GM18508 (cell line): Measurements from ENCODE around the gene NEUROD1.

Experiments
- ATAC-seq: cut with Tn5 transposase; IDR thresholded peaks from one replicate; pipeline ENCODE4 v1.9.1; 2021; ENCODE audit warnings: moderate number of reproducible peaks; ENCODE audit not compliant: insufficient read depth, unreplicated experiment

The NEUROD1 gene

DNA sequence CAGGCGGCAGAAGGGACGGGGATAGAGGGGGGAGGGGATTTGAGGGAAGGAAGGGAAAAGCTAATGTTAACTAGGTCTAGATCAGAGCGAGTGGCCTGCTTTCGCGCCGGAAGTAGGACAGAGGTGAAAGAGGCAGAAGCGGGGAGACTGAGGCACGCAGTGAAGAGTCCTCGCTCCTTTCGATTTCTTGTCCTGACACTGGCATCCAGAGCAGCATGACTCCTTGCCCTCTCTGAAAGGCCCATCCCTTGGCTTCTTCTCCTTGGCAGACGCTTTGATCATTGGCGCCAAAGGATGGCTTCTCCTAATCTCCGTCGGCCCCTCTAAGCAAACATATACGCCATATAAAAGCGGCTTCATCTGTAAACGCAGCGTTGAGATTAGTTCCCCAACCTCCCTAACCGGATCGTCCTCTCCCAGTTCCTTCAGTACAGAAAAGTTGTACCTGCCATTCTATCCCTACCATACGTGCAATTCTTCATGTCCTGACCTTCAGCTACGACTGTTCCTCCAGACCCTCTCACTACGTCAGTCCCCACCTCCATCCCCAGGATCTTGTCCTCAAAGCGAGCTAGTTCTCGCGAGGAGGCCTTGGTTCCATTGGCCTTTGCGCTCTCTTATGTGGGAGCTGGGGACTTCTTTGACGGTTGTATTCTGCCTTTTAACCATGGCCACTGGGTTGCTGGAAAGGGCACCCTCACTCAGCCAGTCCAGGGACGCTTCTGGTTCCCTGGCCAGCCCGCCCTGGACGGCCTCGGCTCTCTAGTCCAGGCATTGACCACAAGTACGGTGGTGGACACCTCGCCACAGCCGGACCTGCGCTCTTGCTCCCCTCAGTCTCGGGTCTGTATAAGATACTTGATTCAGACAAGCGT lies 857 bp upstream of the NEUROD1 start:
- ATAC-seq: no peak

DNA sequence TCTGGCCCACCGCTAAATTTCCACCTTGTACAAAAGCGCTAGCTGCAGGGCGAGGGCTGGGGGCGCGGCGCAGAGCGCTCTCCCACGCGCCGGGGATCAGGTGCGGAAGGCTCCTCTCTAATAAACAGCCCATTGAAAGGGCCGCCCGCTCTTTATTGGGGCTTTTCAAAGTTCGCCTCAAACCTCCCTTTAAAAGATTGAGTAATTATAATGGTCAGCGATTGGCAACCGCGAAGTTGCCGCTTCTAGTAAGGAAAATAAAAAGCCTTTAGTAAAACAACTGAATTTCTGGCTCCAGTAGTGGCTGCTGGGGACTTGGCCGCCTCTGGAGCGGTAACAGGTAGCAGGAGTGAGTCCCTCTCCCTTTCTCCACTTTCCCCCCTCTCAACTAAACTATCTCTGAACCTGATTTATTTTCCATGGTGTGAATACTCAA lies 755 bp downstream of the NEUROD1 start:
- ATAC-seq: no peak

DNA sequence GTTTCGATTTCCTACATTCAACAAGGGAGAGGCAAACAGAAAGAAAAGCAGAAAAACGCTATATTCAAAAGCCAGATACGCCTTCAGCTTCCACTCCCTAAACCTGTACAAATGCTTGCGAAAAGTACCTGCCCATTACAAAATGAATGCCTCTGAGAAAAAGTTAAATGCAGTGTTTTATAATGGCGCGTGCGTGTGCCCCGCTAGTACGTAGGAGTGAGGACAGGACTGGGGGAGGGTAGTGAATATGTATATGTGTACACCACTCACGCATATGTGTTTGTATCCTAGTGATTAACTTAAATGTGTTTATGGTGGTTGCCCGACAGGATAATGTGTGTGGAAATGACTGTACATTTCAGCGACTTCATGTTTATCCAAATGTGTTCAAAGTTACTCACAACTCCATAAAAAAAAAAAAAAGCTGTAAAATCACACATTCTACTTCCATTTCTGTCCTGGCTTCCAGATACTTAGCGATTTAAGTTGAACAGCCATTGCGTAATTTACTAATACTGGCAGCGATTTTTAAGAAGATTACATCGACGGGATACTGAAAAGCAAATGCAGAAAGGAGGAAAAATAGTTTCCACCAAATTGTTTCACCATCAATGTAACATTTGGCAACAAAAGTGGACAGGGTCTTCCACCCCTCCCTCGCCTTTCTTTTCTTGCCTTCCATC lies 1.3 kb downstream of the NEUROD1 start:
- ATAC-seq: no peak

DNA sequence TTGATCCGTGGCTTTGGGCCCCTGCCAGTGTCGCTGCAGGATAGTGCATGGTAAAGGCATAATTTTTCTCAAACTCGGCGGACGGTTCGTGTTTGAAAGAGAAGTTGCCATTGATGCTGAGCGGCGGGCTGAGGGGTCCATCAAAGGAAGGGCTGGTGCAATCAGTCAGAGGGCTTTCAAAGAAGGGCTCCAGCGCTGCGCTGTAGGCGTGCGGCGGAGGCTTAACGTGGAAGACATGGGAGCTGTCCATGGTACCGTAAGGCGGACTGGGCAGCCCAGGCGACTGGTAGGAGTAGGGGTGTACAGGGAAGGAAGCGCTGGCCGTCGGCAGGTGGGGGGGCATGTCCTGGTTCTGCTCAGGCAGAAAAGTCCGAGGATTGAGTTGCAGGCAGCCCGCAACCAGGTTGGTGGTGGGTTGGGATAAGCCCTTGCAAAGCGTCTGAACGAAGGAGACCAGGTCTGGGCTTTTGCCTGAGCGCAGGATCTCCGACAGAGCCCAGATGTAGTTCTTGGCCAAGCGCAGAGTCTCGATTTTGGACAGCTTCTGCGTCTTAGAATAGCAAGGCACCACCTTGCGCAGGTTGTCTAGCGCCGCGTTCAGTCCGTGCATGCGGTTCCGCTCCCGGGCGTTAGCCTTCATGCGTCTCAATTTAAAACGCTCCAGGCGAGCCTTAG lies 2.3 kb downstream of the NEUROD1 start:
- no peak for ATAC-seq

DNA sequence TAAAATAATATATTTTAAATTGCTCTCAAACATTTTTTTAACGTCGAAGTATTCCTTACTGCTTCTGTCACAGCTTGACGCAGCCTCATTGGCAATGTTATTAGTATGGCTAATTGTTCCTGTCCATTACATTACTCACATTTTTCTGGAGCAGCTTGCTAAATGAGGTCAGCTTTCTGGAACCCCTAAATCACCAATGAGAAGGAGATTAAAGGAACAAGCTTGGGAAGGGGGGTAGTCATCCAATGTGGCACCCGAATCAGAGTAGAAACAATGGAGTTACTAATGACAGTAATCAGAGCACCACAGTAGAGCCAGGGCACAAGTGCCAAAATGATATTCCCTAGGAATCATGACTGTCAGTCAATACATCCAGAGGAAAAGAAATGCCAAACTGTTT lies 5.1 kb downstream of the NEUROD1 start:
- ATAC-seq: no peak

DNA sequence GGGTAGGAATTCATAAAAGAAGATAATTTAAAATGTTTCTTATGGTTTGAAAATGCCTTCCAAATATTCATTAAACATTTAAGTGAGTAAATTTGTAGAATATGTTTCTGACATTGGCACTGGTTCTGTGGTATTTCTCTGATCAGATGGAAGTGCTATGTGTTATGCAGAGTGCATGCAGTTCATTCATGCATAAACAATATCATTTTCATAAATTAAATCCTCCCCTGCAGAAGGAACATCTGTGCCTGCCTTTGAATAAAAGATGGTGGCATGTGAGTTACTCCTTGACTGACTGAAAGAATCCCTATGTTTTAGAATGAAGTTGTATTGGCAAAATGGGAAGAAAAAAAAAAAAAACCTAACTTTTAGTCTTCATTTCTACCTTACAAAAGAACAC lies 5.9 kb downstream of the NEUROD1 start:
- no peak for ATAC-seq

DNA sequence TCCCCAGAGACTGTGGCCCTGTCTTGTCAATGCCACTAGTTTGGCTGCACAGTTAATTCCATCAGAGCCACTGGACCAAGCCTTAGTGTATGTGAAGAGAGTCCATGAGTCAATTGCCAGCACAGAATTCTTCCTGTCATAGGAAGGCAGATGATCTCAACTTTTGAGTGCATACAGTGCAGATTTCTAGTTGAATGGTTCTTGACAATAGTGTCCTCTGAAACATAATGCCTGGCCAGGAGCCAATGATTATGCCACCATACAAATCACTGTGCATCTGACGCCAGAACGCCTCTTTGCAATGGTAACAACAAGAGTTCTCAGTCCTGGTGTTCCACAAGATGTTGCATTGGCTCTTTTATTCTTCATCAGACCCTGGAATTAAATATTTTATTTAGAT lies 7.1 kb downstream of the NEUROD1 start:
- no peak for ATAC-seq

DNA sequence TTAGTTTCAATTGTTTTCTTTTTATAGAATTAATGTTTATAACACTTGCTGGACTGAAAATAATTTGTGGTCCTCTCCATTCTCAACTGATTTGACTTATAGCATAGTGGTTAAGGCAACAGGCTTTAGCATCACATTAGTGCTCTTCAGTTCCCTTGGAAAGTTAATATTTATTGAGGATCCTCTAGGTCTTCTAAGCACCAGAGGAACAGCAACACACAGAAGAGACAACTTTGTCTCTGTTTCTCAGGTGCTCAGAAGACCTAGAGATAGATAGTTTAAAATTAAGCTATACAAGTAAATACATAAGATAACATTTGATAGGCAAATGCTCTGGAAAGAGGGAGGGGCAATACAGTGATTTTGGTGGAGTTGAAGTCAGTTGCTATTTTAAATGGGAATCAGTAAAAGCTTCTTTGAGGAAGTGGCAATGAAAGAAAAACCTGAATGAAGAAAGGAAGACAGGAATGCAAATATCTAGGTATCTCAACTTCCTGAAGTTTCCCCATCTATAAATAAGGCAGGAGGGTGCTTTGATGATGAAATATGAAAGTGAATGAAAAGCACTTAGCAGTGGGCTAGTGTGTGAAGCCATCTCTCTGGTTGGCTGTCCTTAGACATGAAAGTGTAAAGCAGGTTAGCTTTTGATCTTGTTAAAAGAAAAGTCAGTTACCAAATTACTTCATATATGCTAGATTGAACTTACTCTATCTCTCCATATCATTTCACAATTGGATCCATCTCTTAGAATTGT lies 7.9 kb downstream of the NEUROD1 start:
- ATAC-seq: peak; percentile 74

DNA sequence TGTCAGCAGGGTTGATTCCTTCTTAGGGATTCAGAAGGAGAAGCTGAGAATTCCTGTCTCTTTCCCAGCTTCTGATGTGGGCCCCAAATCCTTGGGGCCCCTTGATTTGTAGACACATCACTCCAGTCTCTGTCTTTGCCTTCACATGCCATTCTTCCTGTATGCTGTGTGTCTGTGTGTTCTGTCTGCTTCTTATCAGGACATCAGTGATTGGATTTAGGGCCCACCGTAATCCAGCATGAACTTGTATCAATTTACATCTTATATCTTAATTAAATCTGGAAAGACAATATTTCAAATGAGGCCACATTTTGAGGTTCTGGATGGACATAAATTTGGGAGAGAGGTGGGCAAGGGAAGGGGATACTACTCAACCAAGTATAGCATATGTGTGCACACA lies 9.7 kb downstream of the NEUROD1 start:
- no peak for ATAC-seq

DNA sequence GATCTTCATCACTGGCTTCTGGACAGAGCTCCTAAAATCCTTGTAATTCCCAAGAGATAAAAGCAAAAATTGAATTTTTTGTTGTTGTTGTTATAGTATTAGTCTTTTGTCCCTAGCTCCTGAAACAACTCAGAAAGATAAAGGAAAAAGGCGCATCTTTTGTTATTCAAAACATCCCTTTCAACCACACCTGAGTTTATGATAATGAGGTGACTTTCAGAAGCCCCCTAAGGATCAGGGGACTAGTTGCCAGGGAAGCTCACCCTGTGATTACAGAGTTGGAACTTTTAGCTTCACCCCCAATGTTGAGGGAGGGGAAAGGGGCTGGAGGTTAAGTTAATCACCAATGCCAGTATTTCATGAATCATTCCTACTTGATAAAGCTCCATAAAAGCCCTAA lies 13.1 kb downstream of the NEUROD1 start:
- no peak for ATAC-seq

DNA sequence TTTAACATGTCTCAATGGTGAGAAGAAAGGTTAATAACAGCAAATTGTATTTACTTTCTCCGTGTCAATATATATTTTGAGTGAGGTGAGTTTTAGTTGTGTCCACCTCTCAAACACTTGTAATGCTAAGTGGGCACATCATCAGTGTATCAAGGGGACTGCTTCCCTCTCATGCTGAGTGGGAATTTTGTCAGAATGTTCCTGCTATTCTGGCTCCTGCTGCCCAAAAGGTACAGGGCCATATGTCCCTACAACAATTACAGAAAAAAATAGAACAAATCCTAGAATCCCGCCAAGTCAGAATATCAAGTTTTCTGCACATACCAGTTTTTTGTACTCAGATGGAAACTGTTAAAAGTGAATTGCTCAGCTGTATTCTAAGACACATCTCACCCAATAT lies 18.0 kb downstream of the NEUROD1 start:
- ATAC-seq: no peak

DNA sequence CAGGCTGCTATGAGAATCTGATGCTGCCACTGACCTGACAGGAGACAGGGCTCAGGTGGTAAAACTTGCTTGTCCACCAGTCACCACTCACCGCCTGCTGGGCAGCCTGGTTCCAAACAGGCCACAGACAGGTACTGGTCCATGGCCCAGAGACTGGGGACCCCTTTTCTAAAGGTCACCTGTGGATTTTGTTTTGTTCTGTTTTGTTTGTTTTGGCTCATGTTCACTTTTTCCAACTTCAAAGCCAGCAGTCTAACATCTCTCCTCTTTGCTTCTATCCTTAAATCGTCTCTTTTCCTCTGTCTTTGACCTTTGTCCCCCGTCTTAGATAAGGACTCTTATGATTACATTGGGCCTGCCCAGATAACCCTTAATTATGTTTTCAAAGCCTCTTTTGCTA lies 20.1 kb downstream of the NEUROD1 start:
- no peak for ATAC-seq

DNA sequence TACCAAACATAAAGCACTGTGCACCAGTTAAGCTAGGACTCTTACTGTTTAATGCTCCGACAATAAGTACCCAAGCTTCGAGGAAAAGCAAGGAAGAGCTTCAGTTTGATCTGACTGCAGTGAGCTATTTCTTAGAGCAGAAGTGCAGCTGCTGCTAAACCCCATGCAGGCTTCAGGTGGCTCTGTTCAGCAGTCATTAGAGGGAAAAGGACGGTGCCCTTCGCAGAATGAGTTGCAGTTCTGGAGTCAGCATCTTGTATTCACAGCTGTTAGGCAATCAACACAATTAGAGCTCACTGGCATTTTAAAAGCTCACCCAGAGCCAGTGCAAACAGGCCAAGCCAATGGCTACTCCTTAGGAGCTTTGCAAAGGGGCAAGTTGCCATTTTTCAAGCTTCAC lies 21.9 kb downstream of the NEUROD1 start:
- ATAC-seq: no peak

DNA sequence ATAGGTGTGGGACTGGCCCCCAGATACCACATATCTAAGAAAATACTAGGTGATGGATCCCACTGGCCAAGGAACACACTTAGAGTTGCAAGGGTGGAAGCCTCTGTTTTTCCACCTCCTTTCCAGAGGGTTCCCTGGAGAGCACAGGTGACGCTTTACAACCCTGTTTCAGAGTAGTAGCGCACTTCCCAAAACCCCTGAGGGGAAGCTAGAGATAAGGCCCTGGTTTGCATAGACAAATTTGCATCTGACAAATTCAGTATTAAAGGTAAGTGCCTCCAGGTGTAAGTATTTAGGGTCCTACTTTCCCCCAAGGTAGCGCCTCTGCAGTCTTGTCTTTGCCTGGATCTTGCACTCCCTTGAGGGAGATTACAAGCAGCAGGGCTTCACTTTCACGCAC lies 22.9 kb downstream of the NEUROD1 start:
- no peak for ATAC-seq

DNA sequence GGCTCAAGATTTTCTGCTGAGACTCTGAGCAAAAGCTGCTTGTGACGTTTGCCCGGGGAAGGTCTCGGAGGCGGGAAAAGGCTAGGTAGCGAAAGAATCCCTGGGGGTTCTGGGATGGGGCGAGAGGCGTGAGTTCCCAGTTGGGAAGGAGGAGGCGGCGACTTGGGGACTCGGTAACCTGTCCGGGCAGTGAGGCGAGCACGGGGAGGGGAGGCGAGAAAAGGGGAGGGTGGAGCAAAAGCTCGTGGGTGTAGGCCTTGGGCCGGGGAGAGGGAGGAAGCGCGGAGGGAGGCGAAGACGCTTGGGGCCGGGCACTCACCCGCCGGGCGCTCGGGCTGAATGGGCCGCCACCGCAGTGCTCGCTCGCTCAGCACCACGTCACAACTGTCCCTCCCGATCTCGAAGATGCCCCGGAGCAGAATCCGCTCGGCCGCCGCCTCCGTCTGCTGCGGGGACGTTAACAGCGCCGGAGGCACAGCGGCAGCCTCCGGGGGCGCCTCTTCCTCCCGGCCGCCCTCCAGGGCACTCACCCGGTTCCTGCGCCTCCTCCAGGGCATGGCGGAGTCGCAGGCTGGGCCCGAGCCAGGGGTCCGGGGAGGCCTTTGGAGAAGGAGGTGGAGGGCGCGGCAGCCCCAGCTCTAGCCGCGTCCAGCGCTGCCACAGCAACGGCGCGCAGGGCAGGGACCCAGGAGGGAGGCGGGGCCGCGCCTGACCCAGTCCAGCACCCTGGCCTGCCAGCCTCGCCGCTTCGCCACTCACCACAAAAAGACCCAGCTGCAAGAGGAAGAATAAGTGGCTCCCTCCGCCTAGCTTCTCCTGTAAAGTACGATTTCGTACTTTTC lies 23.6 kb downstream of the NEUROD1 start, which contains the start of gene CERKL:
CERKL (minus strand) TSS at position 656 of the 842 bp plus-strand sequence; CDS start at position 557, 99 bp downstream.
- ATAC-seq: peak; percentile 49

DNA sequence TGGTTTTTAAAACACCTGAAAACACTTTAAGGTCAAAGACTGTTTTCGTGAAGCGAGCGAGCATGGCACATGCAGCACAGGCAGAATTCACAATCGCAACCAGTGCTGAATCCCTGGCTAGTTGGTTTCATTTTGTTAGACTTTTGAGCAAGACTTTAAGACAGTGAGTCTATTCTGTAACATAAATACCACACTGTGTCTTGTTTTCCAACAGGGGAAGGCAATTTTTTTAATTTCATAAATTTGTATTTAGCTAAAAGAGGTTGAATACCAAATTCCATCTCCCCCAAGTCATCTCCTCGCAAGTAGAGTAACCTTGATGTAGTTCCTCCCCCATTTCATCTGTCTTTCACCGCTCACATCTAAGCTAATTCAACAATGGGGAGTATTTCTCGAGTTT lies 24.8 kb downstream of the NEUROD1 start:
- ATAC-seq: no peak

DNA sequence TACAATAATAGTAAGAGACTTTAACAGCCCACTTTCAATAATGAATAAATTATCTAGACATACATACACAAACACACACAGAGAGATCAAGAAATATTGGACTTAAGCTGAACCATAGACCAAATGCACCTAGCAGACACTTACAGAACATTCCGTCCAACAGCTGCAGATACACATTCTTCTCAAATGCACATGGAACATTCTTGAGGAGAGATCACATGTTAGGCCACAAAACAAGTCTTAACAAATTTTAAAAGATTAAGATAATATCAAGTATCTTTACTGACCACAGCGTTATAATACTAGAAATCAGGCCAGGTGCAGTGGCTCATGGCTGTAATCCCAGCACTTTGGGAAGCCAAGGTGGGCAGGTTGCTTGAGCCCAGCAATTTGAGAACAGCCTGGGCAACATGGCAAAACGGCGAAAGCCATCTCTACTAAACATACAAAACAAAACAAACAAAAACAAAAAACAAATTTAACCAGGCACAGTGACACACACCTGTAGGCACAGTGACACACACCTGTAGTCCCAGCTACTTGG lies 30.8 kb downstream of the NEUROD1 start:
- ATAC-seq: no peak

DNA sequence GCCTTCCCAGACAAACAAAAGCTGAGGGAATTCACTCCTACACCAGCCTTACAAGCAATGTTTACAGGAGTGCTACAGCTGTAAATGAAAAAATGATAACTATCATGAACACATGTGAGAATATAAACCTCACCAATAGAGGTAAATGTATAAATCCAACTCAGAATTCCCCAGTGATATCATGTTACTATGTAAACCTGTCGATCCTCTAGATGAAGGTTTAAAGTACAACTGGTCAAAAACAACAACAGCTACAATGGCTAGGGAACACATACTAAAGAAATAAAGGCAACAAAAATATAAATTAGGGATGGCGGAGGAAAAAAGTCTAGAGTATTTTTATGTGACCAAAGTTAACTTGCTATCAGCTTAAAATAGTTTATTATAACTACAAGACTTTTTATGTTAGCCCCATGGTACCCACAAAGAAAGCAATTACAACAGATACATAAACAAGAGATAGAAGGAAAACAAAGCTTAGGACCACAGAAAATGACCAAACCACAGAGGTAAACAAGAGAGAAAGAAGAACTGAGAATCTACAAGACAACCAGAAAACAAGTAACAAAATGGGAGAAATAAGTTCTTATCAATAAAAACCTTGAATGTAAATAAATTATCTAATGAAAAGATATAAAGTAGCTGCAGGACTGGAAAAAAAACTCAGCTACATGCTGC lies 31.7 kb downstream of the NEUROD1 start:
- ATAC-seq: no peak
